HG02885 (cell line): ENCODE measurements around the gene SHH.

Experiments used
- ATAC-seq: cut with Tn5 transposase; IDR thresholded peaks from one replicate; pipeline ENCODE4 v1.9.1; 2021; ENCODE audit warnings: mild to moderate bottlenecking; ENCODE audit not compliant: unreplicated experiment, poor library complexity

SHH gene

DNA sequence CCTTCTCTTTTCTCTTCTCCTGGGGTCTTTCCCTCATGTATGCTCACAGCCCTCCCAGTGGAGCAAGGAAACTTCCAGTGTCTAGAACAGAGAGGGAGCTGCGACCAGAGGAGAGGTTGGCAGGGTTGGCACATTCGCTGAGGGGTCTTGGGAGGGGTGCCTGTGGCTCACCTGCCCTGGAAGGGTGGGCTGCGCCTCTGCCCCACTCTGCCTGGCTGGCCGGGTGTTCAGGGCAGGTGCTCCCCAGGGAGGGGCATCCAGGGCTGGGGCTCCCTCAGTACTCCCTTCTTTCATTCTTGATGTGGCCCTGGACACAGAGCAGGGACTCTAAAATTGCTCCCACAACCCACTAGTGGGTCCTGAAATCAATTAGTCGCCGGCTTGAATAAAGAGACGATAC, 16.9 kb downstream of the SHH start:
- ATAC-seq: no peak

DNA sequence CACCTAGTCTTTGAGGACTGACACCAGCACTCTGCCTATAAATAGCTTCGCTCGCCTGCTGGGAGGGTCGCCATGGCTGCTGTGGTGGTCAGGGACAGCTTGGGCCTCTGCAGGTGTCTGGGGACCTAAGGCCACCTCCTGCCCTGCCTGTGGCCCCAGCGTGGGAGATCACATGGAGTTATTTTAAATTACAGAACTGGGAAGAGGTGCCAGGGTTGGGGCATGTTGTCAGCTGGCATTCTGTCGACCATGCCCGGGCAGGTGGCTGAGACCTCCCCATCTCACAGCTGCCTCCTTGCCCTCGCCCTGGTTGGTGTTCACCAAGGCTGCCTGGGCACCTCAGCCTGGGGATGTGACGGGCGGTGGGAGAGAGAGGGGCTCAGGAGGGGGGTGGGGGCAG, 18.1 kb downstream of the SHH start:
- ATAC-seq: no peak

DNA sequence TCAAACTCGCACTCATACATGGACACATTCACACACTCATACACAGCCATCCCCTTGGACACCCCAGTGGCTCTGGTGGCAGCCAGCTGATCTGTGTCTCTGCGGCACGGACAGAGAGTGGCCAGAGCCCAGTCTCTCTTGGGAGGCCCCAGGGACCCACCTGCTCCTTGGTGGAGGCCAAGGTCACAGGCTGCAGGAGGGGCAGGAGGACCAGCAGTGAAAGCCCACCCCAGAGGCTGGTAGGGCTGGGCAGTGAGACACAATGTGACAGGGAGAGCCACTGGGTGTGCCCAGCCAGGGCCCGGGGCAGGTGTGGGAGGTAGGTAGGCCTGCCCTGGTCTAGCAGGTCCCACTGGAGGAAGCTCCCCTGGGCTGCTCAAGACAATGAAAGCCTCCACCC, 18.5 kb downstream of the SHH start:
- ATAC-seq: no peak

DNA sequence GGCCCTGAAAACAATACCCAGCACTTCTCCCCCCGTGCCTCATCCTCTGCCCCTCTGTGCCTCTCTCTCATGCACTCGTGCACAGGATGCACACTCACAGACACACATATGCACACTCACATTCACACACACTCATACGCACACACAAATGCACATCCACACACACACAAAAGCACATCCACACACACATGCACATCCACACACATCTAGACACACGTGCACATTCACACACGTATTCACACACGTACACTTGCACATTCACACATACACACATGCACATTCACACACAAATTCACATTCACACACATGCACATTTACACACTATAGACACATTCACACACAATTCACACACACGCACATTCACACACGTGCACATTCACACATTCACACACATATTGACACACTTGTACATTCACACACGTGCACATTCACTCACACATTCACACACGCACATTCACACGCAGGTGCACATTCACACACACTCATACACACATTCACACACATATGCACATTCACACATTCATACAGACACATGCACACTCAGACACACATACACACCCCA, 19.2 kb downstream of the SHH start:
- ATAC-seq: no peak

DNA sequence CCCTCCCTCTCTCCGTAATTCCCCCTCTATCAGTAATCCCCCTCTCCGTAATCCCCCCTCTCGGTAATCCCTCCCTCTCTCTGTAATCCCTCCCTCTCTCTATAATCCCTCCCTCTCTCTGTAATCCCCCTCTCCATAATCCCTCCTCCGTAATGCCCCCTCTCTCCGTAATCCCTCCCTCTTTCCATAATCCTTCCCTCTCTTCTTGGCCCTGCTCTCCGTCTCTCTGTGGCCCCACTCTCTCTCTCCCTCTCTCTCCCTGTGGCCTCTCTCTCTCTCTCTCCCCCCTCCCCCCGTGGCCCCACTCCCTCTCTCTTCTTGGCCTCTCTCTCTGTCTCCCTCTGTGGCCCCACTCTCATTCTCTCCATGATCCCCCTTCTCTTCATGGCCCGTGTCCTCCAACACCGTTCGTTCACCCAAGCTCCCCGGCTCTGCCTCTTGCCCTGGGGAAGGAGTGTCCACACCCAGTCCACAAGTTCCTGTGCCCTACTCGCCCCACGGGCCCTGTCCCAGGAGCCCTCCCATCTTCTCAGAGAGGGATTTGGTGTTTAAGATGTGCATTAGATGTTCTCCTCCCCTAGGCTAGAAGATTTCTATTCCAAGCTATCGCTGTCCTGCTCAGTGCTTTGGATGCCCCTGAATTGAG, 19.8 kb downstream of the SHH start:
- ATAC-seq: no peak

DNA sequence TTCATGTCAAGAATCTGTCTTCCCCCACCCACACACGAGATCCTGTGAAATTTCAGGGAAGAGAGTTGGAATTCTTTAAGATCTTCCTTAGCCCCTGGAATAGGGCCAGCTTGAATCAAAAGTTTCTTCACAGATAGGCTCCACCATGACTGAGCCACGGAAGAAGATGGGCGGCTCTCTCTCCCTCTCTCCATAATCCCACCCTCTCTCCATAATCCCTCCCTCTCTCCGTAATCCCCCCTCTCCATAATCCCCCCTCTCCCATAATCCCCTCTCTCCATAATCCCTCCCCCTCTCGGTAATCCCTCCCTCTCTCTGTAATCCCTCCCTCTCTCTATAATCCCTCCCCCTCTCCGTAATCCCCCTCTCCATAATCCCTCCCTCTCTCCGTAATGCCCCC, 20.4 kb downstream of the SHH start:
- ATAC-seq: no peak

DNA sequence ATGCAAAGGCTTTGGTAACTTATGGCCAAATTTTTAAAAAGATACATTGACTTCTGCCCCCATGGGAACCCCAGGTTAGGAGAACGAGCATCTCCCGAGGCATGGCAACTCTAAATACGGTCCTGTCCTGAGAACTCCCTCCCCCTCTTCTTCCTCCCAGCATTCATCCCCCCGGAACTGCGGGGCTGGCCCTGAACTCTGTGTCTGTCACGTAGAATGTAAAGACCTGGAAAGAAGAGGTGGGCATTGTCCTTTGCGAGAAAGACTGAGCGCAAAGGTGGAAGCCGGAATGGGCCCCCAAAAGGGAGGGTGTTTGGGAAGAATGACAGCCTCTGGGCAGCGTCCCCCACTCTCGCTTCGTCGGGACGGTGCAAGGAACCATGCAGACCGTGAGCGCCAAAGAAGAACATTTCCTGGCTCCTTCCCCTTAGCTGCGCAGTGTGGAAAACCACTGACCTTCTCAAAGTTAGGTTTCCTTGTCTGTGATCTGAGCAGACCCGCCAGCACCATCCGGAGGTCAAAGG, 21.0 kb downstream of the SHH start:
- no peak for ATAC-seq

DNA sequence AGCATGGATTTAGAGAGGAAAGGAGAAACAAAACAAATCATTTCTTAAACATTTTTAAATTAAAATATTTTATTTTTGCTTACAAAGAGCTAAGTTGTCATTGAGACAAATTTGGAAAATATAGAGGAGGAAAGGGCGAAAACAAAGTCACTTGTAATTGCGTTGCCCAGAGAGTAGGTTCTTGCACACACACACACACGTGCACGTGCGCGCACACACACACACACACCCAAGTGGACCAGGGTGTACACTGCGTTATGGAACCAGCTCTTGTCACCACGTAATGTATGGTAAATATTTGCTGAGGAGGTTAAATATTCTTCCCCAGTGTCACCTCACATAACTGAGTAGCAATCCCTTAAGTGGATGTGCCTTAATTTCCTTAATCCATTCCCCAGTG, 21.6 kb downstream of the SHH start:
- no peak for ATAC-seq

DNA sequence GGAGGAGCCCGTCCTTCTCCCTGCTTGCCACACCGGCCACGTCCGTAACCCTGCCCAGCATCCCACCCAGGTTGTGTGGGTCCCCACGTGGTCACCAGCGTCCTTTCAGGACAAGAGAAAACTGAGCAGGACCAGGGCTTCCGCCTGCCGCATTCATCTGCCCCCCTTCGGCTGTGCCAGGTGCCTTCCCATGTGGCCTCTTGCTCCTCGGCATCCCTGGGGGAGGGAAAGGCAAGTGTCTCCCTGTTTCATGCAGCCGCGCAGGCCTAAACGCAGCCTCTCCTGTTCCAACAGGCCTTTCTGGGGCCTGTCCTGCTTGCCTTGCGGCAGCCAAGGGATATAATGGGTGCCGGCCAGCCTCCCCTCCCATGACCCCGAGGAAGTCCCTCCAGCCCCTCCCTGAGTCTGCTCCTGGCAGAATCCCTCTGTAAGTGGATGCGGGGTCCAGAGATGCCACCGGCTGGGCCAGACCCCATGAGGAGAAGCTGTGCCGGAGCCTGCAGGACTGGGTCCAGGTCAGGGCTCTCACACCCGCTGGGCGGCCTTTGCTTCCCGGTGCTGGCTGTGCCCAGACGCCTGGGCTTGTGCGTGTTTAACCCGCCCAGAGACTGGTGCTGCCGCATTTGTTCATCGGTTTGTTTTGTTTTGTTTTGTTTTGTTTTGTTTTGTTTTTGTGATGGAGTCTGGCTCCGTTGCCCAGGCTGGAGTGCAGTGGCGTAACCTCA, 23.1 kb downstream of the SHH start:
- ATAC-seq: no peak

DNA sequence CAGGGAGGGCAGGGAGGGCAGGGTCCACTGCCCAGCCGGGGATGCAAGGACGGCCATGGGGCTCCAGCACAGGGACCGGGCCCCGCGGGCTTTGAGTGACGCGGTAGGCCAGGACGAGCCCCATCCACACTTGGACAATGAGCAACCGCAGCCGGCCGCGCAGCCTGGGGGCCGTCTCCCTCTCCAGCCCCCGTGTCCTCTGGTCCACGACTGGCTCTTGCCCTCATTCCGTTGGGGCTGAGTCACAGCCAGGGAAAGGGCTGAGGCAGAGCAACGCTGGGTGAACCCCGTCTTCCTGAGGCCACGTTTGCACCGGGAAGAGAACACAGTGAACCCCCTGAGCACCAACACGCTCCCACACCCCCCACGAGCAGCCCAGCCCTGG, 23.7 kb downstream of the SHH start:
- no peak for ATAC-seq

DNA sequence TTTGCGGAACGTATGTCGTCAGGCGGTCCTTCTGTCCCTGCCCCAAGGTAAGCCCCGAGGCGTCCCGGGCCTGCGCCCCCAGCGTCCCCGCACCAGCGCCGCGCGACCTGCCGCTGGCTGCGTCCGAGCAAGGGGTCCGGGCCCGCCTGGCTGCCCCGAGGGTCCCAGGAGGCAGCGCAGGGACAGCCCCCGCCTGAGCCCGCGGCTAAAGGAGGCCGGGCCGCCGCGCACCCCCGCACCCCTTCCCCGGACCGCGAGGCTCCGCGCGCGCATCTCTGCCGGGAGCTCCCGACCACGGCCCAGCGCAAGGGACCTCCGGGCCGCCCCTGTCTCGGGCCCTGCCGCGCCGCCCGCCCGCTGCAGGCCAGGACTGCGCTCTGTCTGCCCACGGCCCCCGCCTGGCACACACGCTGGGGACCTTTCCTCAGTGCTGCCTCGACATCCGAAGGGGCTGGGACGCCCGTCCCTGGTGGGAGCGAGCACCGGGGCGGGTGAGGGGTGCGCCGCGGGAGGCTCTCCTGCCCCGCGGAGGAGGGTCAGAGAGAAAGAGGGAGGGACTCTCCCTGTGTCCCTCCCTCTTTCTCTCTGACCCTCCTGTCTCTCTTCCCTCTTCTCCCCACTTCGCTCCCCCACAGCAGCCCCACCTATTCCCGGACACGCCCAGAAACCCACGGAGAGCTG, 25.0 kb downstream of the SHH start:
- no peak for ATAC-seq

DNA sequence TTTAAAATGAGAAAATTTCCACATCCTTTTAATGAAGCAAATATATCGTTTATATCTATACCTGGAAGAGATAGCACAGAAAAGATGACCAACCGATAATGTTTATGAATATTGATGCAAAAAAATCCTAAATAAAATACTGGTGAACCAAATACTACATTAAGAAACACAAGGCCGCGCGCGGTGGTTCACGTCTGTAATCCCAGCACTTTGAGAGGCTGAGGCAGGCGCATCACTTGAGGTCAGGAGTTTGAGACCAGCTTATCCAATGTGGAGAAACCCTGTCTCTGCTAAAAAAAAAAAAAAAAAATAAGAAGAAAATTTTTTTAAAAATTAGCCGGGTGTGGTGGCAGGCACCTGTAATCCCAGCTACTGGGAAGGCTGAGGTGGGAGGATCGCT, 25.8 kb downstream of the SHH start:
- no peak for ATAC-seq

DNA sequence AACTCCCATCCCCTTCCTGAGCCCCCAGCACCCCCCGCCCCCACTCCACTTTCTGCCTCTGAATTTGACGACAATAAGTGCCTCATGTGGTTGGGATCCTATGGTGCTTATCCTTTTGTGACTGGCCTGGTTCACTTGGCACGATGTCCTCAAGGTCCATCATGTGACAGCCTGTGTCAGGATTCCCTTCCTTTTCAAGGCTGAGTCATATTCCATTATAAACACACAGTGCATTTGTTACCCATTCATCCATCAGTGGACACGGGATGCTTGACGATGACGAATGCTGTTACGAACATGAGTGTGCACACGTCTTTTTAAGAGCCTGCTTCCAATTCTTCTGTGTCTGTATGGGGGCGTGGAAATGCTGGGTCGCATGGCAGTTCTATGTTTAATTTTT, 26.7 kb downstream of the SHH start:
- ATAC-seq: no peak

DNA sequence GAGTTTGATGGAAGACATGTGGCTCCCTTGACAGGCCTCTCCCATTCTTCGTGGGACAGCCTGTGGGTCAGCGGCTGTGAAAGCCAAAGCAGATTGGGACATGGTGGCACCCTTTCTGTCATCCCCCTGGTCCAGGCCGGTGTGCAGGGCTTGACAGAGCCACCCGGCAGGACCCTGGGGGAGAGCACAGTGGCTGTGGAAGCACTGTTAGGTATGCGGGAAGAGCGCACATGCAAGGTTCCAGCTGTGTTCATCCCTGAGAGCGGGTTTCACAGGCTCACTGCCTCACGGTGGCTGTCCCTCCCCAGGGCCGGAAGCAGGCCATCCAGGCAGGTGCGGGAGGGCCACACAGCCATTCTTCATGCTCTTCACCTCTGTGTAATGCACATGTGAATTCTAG, 29.8 kb downstream of the SHH start:
- no peak for ATAC-seq

DNA sequence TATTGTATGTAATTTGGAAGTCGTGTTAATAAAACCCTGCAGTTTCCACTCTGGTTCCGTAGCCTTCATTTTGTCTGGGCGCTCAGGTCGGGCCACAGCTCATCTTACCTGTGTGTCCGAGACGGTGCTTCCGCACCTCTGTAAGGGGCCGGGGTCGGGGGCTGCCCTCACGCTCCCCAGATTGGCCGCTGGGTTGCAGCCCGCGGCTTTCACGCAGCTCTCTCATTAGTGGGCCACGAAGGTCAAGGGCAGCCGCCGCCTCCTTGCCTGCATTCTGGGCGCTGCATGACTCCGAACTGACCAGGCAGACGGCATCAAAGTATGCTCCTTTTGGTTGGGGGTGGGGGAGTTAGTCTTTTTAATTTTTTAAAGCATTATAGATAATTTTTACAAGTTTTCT, 30.8 kb downstream of the SHH start:
- no peak for ATAC-seq

DNA sequence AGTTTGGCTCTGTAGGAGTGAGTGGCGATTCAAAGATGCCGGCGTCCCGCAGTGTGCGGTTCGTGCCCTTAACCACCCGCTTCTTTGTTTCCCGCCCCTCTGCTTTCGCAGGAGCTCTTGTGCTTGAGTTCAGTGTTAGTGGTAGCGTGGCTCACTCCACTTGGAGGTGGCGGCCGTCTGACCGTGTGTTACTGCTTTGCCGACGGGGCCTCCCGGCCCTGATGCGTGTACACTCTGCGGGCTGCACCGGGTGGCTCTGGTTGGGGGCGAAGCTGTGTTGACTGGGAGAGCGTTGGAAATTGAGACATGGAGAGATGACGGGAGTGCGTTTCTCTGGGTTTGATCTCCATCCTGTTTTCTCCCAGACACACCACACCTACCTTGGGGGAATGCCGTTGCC, 31.4 kb downstream of the SHH start:
- ATAC-seq: no peak

DNA sequence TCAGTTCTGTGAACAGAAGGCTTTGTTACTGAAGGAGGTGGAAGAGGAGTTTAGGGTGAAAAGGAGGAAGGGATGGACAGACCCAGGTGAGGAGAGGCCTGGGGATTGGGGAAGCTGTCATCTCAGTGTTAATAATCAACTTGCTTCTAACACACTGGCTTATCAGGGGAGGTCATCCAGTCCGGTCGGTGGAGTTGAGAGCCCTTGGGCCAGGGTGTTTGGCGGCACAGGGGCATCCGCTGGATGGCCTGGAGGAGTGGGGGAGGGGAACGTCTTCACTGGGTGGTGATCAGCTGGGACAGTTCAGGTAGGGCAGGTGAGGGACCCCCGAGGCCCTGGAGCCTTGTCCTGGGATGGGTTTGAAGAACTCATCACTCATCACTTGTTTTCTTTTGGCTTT, 33.9 kb downstream of the SHH start:
- no peak for ATAC-seq

DNA sequence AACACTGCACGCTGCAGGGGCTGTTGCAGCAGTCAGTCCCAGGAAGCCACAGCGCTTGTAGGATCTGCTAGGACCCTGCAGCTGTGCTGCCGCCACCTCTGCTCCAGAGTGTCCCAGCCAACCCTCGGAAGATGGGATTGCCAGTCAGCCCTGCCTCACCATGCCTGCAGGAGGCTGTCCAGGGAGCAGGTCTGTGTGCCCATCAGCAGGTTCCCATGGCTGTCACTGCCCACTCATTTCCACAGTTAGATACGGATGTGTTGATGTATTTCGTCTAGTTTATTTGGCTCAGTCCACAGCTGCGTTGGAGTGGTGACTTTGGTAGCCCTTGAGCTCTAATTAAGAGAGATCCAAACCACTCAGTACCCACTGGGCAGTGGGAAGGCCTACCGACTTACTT, 35.7 kb downstream of the SHH start:
- no peak for ATAC-seq

DNA sequence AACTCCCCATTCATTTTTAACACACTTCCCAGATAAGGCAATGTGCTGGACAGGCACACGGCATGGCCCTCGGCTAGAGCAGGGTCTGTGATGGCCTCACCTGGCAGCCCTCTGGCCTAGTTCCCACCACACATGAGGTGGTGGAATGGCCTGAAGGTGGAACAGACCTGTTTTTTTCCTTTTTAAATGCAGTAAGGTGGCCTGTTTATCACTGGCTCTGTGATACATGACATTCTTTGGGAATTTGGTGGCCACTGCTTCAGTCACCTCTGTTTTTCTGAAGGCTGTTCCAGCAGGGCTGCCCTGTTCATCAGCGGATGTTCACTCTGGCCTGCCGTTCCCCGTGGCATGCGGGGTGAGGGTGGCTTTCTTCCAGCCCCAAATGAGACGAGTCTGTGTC, 36.6 kb downstream of the SHH start:
- ATAC-seq: no peak

DNA sequence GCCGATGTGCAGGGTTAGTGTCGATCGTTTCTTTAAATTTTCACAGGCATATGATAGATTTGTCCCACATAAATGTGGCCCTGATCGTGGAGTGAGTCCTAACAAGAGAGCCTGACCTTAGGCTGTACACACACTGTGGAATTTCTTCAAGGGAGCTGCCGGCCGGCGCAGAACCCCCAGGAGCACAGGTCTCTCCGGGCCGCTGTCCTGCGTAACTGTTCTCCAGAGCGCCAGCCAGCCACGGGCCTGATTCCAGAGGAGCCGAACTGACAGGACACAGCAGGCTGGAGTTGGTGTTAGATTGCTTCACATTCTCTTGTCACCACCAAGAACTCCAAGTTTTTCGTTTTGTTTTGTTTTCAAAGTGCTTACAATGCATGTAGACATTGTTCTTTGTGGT, 37.3 kb downstream of the SHH start:
- ATAC-seq: no peak

DNA sequence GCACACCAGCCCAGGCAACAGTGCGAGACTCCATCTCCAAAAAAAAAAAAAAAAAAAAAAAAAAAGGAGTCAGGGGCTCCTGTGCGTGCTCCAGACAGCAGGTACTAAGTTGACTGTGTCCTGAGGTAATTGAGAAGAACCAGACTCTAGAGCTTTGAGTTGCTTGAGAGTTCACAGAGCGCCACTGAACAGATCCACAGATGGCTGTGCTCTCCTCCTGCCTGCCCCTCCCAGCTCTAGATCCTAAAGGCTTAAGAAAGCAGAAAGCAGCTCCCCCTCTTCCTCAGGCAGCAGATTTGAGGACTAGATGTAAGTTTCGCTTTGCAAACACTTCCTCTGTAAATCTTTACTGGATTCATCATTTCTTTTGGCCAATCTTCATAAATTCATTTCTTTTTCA, 38.7 kb downstream of the SHH start:
- no peak for ATAC-seq
